D721Med (cell line): ENCODE data around the gene CDH4.

Experiments used
- DNase-seq: peaks from one replicate; pipeline ENCODE4 v3.0.0; 2011; ENCODE audit warnings: low spot score; ENCODE audit not compliant: insufficient read length
- FAIRE-seq: peaks from 2 replicates; lab custom pipeline; 2011; peaks lifted over from hg19 to GRCh38; lab: Jason Lieb, UNC
- CTCF ChIP-seq: IDR thresholded peaks from 2 replicates; pipeline ENCODE4 v1.5.1; 2012; ENCODE audit warnings: mild to moderate bottlenecking, control low read depth; ENCODE audit not compliant: insufficient read depth; ENCODE audit errors: missing control alignments

CDH4 gene

GRCh38 chr20:61391185-61391584 lies 139.1 kb downstream of the CDH4 start:
- no peak for FAIRE-seq
- DNase-seq: no peak
- TF ChIP-seq CTCF: no peak

GRCh38 chr20:61391812-61392520 lies 139.9 kb downstream of the CDH4 start:
- no peak for TF ChIP-seq CTCF
- FAIRE-seq (no peak), DNase-seq (no peak)

- no peak for FAIRE-seq
- no peak for DNase-seq
- no peak for TF ChIP-seq CTCF
Measured at GRCh38 chr20:61394088-61394799, 142.2 kb downstream of the CDH4 start.

- DNase-seq (no peak), FAIRE-seq (no peak)
- no peak for TF ChIP-seq CTCF
Measured at GRCh38 chr20:61396262-61396848, 144.3 kb downstream of the CDH4 start.

DNA sequence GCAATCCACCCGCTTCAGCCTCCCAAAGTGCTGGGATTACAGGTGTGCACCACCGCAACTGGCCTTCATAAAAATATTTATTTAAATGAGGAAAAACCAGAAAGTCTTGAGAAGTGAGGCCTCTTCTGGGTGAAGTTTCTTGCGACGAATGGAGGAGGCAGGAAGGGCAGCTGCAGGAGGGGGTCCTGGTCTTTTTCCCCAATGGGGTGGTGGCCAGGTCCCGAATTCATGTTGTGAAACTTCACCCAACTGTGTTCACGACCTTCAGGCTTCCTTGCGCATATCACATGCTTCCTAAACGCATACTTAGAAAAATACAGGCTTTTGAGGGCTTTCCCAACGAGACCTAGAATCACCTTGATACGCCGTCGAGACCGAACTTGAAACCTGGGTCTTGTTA lies 145.1 kb downstream of the CDH4 start:
- TF ChIP-seq CTCF: no peak
- FAIRE-seq: no peak
- no peak for DNase-seq

- no peak for TF ChIP-seq CTCF
- FAIRE-seq (no peak), DNase-seq (no peak)
Measured at GRCh38 chr20:61397790-61398189, 145.7 kb downstream of the CDH4 start.
